ENCODE measurements around the gene KLK4. TPM values are rescaled to one million over a fixed set of nuclear protein-coding genes. Genes with fewer than 3 reads are reported as not detected.

Gene KLK4, protein sequence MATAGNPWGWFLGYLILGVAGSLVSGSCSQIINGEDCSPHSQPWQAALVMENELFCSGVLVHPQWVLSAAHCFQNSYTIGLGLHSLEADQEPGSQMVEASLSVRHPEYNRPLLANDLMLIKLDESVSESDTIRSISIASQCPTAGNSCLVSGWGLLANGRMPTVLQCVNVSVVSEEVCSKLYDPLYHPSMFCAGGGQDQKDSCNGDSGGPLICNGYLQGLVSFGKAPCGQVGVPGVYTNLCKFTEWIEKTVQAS
- not detected in 2 replicates for total RNA-seq (2014; rRNA removed; shearing (Covaris generic))

- DNase-seq (ENCODE audit: low spot score) = no peak
Observed at GRCh38 chr19:50911206-50912101, at the start of gene KLK4. KLK4 (minus strand) TSS chr19:50911395; CDS start chr19:50910738, 657 bp downstream.

- no peak for DNase-seq (ENCODE audit: low spot score)
Observed at GRCh38 chr19:50959731-50960500, 48.7 kb upstream of the KLK4 start.

DNA sequence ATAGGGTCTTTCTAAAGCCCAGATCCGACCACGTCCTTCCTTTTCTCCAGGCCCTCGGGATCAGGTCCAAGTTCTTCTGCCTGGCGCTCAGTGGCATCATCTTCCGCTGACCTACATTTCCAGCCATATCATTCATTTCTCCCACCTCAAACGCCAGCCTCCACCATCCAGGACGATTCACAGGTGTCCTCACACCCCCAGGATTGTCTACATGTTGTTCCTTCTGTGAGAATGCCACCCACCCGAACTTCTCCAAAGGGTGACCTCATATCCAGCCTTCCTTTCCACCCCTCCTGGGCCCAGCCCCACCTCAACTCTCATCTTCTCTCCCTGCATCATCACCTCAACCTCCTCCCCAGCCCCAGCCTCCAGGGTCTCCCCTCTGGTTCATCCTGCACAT lies 46.4 kb upstream of the KLK4 start:
- DNase-seq (ENCODE audit: low spot score) = no peak

DNA sequence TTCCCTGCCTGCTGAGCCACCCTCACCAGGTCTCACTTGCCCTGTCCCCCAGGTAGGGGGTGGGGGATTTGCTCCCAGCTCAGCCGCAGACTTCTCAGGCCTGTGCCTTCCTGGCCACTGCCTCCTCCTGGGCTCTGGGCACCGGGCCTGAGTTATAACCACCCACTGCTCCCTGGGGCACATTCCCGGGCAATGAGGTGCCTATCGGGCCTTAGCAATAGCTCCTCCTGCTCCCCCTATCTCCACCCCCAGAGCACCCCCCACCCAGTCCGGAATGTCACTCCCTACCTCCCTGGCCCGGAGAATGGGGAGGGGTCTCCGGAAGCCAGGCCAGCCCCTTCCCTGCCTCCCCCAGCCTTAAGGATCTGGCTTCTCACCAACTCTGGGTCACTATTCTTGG lies 41.7 kb upstream of the KLK4 start, which contains the start of gene KLK5:
TSS of gene KLK5 (minus strand) at position 129 of the 400 bp plus-strand sequence. CDS start 381 bp downstream, outside the sequence.
- no peak for DNase-seq (ENCODE audit: low spot score)

- DNase-seq (ENCODE audit: low spot score) = no peak
Observed at GRCh38 chr19:50949861-50950260, 38.7 kb upstream of the KLK4 start.

- no peak for DNase-seq (ENCODE audit: low spot score)
Observed at GRCh38 chr19:50947123-50947522, 35.9 kb upstream of the KLK4 start.

- DNase-seq (ENCODE audit: low spot score) = no peak
Observed at GRCh38 chr19:50944795-50945194, 33.6 kb upstream of the KLK4 start.

DNA sequence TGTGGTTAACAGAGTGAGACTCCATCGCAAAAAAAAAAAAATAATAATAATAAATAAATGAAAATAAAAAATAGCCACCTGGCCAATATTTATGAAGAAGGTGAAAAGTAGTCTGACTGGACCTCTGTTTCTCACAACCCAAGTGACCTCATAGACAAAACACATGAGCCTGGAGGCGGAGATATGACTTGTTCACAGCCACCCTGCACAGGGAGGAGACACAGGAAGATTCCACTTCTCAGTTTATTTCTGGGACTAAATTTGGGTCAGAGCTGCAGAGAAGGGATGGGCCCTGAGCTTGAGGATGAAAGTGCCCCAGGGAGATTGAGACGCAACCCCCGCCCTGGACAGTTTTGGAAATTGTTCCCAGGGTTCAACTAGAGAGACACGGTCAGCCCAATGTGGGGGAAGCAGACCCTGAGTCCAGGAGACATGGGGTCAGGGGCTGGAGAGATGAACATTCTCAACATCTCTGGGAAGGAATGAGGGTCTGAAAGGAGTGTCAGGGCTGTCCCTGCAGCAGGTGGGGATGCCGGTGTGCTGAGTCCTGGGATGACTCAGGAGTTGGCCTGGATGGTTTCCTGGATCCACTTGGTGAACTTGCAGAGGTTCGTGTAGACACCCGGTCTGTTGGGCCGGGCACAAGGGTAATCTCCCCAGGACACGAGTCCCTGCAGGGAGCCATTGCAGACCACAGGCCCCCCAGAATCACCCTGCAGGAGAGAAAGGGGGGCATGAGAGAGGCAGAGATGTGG lies 32.1 kb upstream of the KLK4 start:
- DNase-seq (ENCODE audit: low spot score) = no peak

DNA sequence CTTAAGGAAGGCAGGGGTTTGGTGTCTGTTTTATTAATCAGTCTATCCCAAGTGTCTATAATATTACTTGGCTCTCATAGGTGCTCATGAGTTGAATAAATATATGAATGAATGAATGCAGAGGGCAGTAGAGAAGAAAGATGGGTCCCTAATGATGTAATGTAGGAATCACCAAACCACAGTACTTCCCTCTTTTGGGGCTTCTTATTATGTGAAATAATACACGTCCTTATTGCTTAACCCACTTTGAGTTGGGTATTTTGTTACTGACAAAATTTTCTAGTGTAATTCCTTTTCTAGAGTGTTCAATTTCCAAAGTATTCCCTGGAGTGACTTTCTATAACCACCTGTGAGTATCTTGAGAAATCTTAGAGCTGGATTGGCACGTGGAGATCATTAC lies 28.4 kb upstream of the KLK4 start:
- no peak for DNase-seq (ENCODE audit: low spot score)

DNA sequence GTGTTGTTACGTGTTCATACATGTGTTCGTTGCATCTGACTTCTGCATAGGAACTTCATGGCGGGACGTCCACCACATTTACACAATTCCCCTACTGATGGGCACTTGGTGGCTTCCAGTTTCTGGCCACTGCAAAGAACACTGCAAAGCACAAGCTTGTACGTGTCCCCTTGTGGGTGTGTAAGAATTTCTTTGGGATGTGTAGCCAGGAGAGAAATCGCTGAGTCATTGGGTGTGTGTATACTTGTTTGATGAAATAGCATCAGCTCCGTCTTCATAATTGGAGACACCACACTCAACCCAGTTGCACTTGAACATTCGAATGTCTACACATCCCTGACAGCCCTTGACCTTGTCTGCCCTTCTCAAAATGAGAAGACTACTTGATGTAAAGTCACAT lies 22.4 kb upstream of the KLK4 start:
- DNase-seq (ENCODE audit: low spot score) = peak; percentile 8

DNA sequence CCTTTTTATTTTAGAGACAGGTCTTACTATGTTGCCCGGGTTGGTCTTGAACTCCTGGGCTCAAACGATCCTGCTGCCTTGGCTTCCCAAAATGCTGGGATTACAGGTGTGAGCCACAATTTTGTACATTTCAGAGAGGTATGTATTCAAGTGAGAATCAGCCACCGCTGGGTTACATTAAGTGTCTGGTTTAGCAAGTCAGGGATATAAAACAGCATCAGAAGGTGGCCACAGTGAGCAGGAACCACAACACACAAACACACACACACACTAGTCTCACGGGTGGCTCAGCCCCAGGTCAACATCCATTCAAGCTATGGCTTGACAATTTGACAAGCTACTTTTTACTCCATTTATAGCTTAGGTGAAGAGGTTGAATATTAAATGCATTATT lies 21.5 kb upstream of the KLK4 start:
- no peak for DNase-seq (ENCODE audit: low spot score)

DNA sequence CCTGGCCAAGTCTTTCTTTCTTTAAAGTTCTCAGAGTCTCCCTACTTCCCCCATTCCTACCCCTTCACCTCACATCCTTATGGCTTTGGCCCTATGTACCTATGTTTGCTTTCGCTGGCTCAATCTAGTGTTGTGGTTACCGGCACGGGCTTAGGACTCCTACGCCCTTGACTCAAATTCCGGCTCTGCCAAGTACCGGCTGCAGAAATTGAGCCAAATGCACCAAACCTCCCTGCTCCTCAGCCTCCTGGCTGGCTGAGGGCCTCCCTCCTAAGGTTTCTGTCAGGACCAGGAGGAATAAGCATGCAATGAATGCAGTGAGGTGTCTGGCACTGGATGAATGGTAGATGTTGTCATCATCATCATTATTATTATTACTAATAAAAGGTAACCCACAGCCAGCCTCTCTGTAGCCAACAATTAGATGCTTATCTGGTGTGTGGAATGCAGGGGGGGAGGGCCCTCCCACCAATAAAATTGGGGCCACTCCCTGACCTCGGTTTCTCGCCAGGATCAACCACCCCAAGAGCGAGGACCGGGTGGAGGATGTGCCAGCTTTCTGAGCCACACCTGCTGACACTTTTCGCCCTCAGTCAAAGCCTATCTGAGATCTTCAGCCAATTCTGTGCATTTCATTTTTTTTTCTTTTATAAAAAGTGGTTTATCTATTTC lies 21.0 kb upstream of the KLK4 start:
- no peak for DNase-seq (ENCODE audit: low spot score)

- no peak for DNase-seq (ENCODE audit: low spot score)
Observed at GRCh38 chr19:50931023-50931422, 19.8 kb upstream of the KLK4 start.

DNA sequence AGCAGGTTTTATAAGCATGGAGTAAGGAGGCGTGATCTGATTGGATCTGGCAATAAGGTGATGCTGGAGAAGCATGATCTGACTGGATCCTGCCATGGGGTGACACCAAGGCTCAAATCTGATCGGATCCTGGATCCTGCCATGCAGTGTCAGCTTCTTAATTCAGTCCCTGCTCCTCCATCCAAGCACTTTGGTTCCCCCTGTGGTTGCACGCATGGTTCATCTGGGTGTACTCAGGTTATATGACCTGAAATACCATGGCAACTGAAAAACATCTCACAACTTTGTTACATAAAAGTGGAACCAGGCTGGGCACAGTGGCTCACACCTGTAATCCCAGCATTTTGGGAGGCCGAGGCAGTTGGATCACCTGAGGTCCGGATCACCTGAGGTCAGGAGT lies 17.6 kb upstream of the KLK4 start:
- DNase-seq (ENCODE audit: low spot score) = no peak

DNA sequence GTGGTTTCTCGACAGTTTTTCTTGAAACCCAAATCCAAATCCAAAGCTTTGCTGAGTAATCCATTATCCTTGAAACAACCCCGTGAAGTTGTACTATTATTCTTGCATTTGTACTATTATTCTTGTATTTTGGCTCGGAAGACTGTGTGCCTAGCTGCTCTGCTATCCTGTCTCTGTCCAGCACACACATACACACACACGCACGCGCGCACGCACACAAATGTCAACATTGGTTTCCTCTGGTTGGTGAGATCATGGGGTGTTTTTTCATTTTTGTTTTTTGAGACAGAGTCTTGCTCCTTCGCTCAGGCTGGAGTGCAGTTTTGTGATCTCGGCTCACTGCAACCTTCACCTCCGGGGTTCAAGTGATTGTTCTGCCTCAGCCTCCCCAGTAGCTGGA lies 14.9 kb upstream of the KLK4 start:
- no peak for DNase-seq (ENCODE audit: low spot score)

DNA sequence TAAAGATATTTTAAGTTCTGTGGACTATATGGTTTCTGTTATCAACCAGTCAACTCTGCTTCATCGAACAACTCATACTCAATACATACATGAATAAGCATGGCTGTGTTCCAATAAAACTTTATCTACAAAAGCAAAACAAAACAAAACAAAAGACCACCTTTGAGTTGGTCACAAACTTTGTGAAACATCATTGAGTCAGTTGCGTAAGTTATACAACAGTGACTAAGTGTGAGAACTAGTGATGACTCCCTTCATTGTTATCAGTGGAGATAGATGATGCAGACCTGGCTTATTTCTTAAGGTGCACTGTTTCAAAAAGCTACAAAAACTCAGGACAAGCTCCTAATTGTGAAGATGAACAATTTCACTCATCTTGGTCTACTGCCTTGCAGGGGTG lies 14.5 kb upstream of the KLK4 start:
- peak; percentile 20 for DNase-seq (ENCODE audit: low spot score)

GRCh38 chr19:50924586-50924985 lies 13.4 kb upstream of the KLK4 start:
- DNase-seq (ENCODE audit: low spot score) = no peak

GRCh38 chr19:50922317-50922853 lies 11.2 kb upstream of the KLK4 start:
- DNase-seq (ENCODE audit: low spot score) = peak; percentile 57

GRCh38 chr19:50921426-50922316 lies 10.5 kb upstream of the KLK4 start:
- DNase-seq (ENCODE audit: low spot score) = peak; percentile 44

DNA sequence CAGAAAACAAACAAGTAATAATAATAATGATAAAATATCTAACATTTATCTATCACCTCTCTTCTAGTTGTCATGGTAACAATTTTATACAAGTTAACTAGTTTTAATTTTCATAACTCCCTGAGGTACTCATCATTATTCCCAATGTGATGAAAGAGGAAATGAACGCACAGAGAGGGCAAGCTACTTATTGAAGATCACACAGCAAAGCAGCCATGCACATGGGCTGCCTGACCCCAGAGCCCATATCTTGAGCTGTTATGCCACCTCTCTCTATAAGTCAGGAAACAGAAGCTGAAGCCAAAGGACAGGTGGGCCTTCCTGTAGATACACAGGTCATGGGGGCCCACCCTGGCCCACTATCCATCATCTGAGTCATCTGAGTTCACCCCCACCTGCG lies 4.9 kb upstream of the KLK4 start:
- no peak for DNase-seq (ENCODE audit: low spot score)
